ENCODE results near the gene CTIF. TPM values are rescaled to one million over a fixed set of nuclear protein-coding genes. Genes with fewer than 3 reads are reported as not detected.
"Not testable (repeated sequence)": the region's sequence is repeated elsewhere in the genome, so short reads cannot be mapped to it uniquely, and the experiment has no call there.

The CTIF gene
- total RNA-seq, result 84.3 TPM
- long read RNA-seq, full-length matches to known transcripts, result 3 of 73 reads
- long read RNA-seq, partial matches to known transcripts, result 18 of 73 reads
- long read RNA-seq, other reads (novel, unspliced or antisense), result 52 of 73 reads

GRCh38 chr18:48538531-48539405, at the start of gene CTIF:
Gene CTIF (plus strand): TSS chr18:48539031. CDS start chr18:48619566, 80,535 bp downstream.
- peak; percentile 96 for DNase-seq (ENCODE audit: low spot score)

GRCh38 chr18:48490641-48491293, 48.1 kb upstream of the CTIF start:
- intact Hi-C loops (cut with DNase I), result loop anchor here (1.0 to 5.0 kb wide), 2 partner anchors 37 to 104 kb away; no protein-coding TSS in a partner anchor
- no peak for DNase-seq (ENCODE audit: low spot score)

More at GRCh38 chr18:48538531-48539405, at the start of gene CTIF:
- intact Hi-C loops (cut with DNase I), result no loop called here

- intact Hi-C loops (cut with DNase I), result loop anchor here (5.0 kb wide), 1 partner anchor 34 kb away; no protein-coding TSS in a partner anchor
- no peak for DNase-seq (ENCODE audit: low spot score)
Observed at GRCh38 chr18:48492880-48493279, 46.0 kb upstream of the CTIF start.

GRCh38 chr18:48493434-48494230, 45.2 kb upstream of the CTIF start:
- no peak for DNase-seq (ENCODE audit: low spot score)
- intact Hi-C loops (cut with DNase I), result loop anchor here (5.0 kb wide), 1 partner anchor 34 kb away; no protein-coding TSS in a partner anchor

GRCh38 chr18:48497863-48498262, 41.0 kb upstream of the CTIF start:
- intact Hi-C loops (cut with DNase I), result no loop called here
- DNase-seq (ENCODE audit: low spot score), result no peak

GRCh38 chr18:48500517-48500916, 38.3 kb upstream of the CTIF start:
- no peak for DNase-seq (ENCODE audit: low spot score)
- intact Hi-C loops (cut with DNase I), result no loop called here

- no peak for DNase-seq (ENCODE audit: low spot score)
- intact Hi-C loops (cut with DNase I), result no loop called here
Observed at GRCh38 chr18:48502906-48503305, 35.9 kb upstream of the CTIF start.

- DNase-seq (ENCODE audit: low spot score), result no peak
- intact Hi-C loops (cut with DNase I), result no loop called here
Observed at GRCh38 chr18:48504819-48505218, 34.0 kb upstream of the CTIF start.

GRCh38 chr18:48506983-48507568, 31.8 kb upstream of the CTIF start:
- DNase-seq (ENCODE audit: low spot score); intact Hi-C loops (cut with DNase I): not testable (repeated sequence)

- intact Hi-C loops (cut with DNase I); DNase-seq (ENCODE audit: low spot score): not testable (repeated sequence)
Observed at GRCh38 chr18:48512498-48512897, 26.3 kb upstream of the CTIF start.

GRCh38 chr18:48514786-48515185, 24.0 kb upstream of the CTIF start:
- intact Hi-C loops (cut with DNase I), result no loop called here
- DNase-seq (ENCODE audit: low spot score), result no peak

GRCh38 chr18:48517048-48517447, 21.8 kb upstream of the CTIF start:
- intact Hi-C loops (cut with DNase I), result no loop called here

GRCh38 chr18:48519431-48520100, 19.3 kb upstream of the CTIF start:
- intact Hi-C loops (cut with DNase I), result no loop called here

More at GRCh38 chr18:48517048-48517447, 21.8 kb upstream of the CTIF start:
- DNase-seq (ENCODE audit: low spot score), result no peak

GRCh38 chr18:48521723-48522122, 17.1 kb upstream of the CTIF start:
- intact Hi-C loops (cut with DNase I), result no loop called here
- no peak for DNase-seq (ENCODE audit: low spot score)

More at GRCh38 chr18:48519431-48520100, 19.3 kb upstream of the CTIF start:
- DNase-seq (ENCODE audit: low spot score), result no peak

GRCh38 chr18:48525671-48526070, 13.2 kb upstream of the CTIF start:
- intact Hi-C loops (cut with DNase I), result loop anchor here (5.0 kb wide), 1 partner anchor 33 kb away; no protein-coding TSS in a partner anchor
- no peak for DNase-seq (ENCODE audit: low spot score)

GRCh38 chr18:48527461-48527860, 11.4 kb upstream of the CTIF start:
- intact Hi-C loops (cut with DNase I), result loop anchor here (5.0 kb wide), 1 partner anchor 35 kb away; no protein-coding TSS in a partner anchor

GRCh38 chr18:48528861-48529260, 10.0 kb upstream of the CTIF start:
- intact Hi-C loops (cut with DNase I), result loop anchor here (5.0 kb wide), 1 partner anchor 37 kb away; no protein-coding TSS in a partner anchor

More at GRCh38 chr18:48527461-48527860, 11.4 kb upstream of the CTIF start:
- DNase-seq (ENCODE audit: low spot score), result no peak

GRCh38 chr18:48529796-48530195, 9.0 kb upstream of the CTIF start:
- no peak for DNase-seq (ENCODE audit: low spot score)
- intact Hi-C loops (cut with DNase I), result loop anchor here (5.0 kb wide), 1 partner anchor 37 kb away; no protein-coding TSS in a partner anchor

More at GRCh38 chr18:48528861-48529260, 10.0 kb upstream of the CTIF start:
- DNase-seq (ENCODE audit: low spot score), result no peak

Measured in cardiac septum (tissue), 1 donor.